GM12878 (cell line): Measurements from ENCODE around the gene PLEKHA6.

Experiments used
- CTCF ChIP-seq, 3 experiments: IDR thresholded peaks in 2 of 3; conservative IDR thresholded peaks in 1 of 3; 2 replicates each; pipeline ENCODE4 v1.5.1; 2011; ENCODE audit warnings: low read depth in 3 of 3, low read length in 3 of 3, mild to moderate bottlenecking in 3 of 3, control low read depth in 2 of 3, moderate library complexity in 2 of 3, inconsistent platforms in 1 of 3, mixed read lengths in 1 of 3; ENCODE audit not compliant: control insufficient read depth in 2 of 3, insufficient read depth in 1 of 3; ENCODE audit errors: extremely low read depth in 1 of 3
- HDGF ChIP-seq: fragments of 450-650 bp; IDR thresholded peaks from 2 replicates; pipeline ENCODE4 v1.6.1; 2016; ENCODE audit warnings: antibody characterized with exemption
- JUND ChIP-seq: IDR thresholded peaks from 2 replicates; pipeline ENCODE4 v1.6.1; 2012; ENCODE audit warnings: low read depth, mild to moderate bottlenecking, low read length, improper control_type of control experiment, moderate library complexity
- PKNOX1 ChIP-seq: fragments of 450-650 bp; IDR thresholded peaks from 2 replicates; pipeline ENCODE4 v1.6.1; 2016; ENCODE audit warnings: mild to moderate bottlenecking
- POLR2A ChIP-seq: IDR thresholded peaks from 2 replicates; pipeline ENCODE4 v1.6.1; 2011; ENCODE audit warnings: low read depth, mild to moderate bottlenecking, low read length
- RAD21 ChIP-seq: IDR thresholded peaks from 2 replicates; pipeline ENCODE4 v1.6.1; 2011; ENCODE audit warnings: mild to moderate bottlenecking, low read depth, low read length, moderate library complexity; ENCODE audit not compliant: insufficient read depth
- SMAD1 ChIP-seq: fragments of 450-650 bp; IDR thresholded peaks from 2 replicates; pipeline ENCODE4 v1.6.1; 2018; ENCODE audit warnings: mild to moderate bottlenecking, low read depth; ENCODE audit not compliant: partially characterized antibody
- ZNF274 ChIP-seq: IDR thresholded peaks from one replicate; pipeline ENCODE4 v1.8.0; 2011; ENCODE audit not compliant: insufficient read length, insufficient read depth

DNA sequence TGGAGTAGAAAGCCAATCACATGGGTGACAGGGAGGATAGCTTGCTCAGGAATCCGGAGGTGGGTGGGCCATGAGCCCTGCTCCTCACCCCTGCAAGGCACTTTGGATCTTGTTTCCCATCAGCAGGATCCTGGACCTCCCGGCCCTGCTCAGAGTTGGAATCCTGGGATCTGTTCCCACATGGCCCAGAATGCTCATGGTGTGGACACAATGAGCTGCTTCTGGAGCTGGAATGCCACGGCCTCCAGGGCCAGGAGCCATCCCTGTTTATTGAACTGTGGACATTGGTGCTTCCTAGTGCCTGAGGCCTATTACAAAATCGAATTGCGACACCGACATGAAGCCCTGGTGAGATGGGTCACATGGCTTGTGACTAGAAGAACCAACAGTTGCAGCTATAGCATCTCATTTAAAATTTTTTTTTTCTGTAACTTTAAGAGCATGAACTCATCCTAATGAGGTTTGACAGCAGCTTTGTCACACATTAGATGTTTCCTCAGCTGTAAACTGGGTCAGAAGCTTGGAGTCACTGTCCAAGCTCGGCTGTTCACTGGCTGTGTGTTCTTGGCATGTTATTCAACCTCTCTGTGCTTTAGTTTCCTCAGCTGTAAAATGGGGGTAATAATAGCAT, 105.6 kb downstream of the PLEKHA6 start:
- TF ChIP-seq SMAD1 (no peak), ZNF274 (no peak), RAD21 (no peak), CTCF (IDR thresholded peaks at IDR 0.05 in 2 of 3, conservative IDR thresholded peaks at IDR 0.05 in 1 of 3; ENCODE audit: control insufficient read depth in 2 of 3, extremely low read depth in 1 of 3, insufficient read depth in 1 of 3, low read depth in 3 of 3, low read length in 3 of 3) (no peak), PKNOX1 (no peak), JUND (no peak), POLR2A (no peak), HDGF (no peak)
